ENCODE measurements around the gene DDX42. TPM values are rescaled to one million over a fixed set of nuclear protein-coding genes. Genes with fewer than 3 reads are reported as not detected.

Gene DDX42
- total and polyA plus RNA-seq, 9 of the 15 experiments (the other 6 are each of a cell fraction or from before 2014, with no cell fraction given), result 16.5 to 149 (median 87.6) TPM

GRCh38 chr17:63848834-63849689 lies 75.1 kb downstream of the DDX42 start (continued):
- TF ChIP-seq, protein P1, sequence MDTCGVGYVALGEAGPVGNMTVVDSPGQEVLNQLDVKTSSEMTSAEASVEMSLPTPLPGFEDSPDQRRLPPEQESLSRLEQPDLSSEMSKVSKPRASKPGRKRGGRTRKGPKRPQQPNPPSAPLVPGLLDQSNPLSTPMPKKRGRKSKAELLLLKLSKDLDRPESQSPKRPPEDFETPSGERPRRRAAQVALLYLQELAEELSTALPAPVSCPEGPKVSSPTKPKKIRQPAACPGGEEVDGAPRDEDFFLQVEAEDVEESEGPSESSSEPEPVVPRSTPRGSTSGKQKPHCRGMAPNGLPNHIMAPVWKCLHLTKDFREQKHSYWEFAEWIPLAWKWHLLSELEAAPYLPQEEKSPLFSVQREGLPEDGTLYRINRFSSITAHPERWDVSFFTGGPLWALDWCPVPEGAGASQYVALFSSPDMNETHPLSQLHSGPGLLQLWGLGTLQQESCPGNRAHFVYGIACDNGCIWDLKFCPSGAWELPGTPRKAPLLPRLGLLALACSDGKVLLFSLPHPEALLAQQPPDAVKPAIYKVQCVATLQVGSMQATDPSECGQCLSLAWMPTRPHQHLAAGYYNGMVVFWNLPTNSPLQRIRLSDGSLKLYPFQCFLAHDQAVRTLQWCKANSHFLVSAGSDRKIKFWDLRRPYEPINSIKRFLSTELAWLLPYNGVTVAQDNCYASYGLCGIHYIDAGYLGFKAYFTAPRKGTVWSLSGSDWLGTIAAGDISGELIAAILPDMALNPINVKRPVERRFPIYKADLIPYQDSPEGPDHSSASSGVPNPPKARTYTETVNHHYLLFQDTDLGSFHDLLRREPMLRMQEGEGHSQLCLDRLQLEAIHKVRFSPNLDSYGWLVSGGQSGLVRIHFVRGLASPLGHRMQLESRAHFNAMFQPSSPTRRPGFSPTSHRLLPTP (IDR thresholded peaks at IDR 0.05; ENCODE audit: borderline replicate concordance, extremely low read depth, insufficient read length), result no peak
- TF ChIP-seq ZNF174 (CRISPR knock-in tag; IDR thresholded peaks at IDR 0.05), result peak; percentile 76; the same call in 1 of the 2 replicates
- peak; percentile 92 for TF ChIP-seq ZNF766 (CRISPR knock-in tag; conservative IDR thresholded peaks at IDR 0.05)
- TF ChIP-seq, protein P2, sequence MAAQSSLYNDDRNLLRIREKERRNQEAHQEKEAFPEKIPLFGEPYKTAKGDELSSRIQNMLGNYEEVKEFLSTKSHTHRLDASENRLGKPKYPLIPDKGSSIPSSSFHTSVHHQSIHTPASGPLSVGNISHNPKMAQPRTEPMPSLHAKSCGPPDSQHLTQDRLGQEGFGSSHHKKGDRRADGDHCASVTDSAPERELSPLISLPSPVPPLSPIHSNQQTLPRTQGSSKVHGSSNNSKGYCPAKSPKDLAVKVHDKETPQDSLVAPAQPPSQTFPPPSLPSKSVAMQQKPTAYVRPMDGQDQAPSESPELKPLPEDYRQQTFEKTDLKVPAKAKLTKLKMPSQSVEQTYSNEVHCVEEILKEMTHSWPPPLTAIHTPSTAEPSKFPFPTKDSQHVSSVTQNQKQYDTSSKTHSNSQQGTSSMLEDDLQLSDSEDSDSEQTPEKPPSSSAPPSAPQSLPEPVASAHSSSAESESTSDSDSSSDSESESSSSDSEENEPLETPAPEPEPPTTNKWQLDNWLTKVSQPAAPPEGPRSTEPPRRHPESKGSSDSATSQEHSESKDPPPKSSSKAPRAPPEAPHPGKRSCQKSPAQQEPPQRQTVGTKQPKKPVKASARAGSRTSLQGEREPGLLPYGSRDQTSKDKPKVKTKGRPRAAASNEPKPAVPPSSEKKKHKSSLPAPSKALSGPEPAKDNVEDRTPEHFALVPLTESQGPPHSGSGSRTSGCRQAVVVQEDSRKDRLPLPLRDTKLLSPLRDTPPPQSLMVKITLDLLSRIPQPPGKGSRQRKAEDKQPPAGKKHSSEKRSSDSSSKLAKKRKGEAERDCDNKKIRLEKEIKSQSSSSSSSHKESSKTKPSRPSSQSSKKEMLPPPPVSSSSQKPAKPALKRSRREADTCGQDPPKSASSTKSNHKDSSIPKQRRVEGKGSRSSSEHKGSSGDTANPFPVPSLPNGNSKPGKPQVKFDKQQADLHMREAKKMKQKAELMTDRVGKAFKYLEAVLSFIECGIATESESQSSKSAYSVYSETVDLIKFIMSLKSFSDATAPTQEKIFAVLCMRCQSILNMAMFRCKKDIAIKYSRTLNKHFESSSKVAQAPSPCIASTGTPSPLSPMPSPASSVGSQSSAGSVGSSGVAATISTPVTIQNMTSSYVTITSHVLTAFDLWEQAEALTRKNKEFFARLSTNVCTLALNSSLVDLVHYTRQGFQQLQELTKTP (IDR thresholded peaks at IDR 0.05; ENCODE audit: low read depth in 1 of 2, partially characterized antibody in 2 of 2), result peak; percentile 50 to 82
- TF ChIP-seq KLF13 (tag; IDR thresholded peaks at IDR 0.05; ENCODE audit: borderline replicate concordance, low read depth), result peak; percentile 68; the same call in 1 of the 2 replicates
- TF ChIP-seq, protein P3, sequence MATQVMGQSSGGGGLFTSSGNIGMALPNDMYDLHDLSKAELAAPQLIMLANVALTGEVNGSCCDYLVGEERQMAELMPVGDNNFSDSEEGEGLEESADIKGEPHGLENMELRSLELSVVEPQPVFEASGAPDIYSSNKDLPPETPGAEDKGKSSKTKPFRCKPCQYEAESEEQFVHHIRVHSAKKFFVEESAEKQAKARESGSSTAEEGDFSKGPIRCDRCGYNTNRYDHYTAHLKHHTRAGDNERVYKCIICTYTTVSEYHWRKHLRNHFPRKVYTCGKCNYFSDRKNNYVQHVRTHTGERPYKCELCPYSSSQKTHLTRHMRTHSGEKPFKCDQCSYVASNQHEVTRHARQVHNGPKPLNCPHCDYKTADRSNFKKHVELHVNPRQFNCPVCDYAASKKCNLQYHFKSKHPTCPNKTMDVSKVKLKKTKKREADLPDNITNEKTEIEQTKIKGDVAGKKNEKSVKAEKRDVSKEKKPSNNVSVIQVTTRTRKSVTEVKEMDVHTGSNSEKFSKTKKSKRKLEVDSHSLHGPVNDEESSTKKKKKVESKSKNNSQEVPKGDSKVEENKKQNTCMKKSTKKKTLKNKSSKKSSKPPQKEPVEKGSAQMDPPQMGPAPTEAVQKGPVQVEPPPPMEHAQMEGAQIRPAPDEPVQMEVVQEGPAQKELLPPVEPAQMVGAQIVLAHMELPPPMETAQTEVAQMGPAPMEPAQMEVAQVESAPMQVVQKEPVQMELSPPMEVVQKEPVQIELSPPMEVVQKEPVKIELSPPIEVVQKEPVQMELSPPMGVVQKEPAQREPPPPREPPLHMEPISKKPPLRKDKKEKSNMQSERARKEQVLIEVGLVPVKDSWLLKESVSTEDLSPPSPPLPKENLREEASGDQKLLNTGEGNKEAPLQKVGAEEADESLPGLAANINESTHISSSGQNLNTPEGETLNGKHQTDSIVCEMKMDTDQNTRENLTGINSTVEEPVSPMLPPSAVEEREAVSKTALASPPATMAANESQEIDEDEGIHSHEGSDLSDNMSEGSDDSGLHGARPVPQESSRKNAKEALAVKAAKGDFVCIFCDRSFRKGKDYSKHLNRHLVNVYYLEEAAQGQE (IDR thresholded peaks at IDR 0.05; ENCODE audit: borderline replicate concordance), result peak; percentile 50; the same call in 1 of the 2 replicates
- TF ChIP-seq, protein P3 (CRISPR knock-in tag; IDR thresholded peaks at IDR 0.05; ENCODE audit: low read depth), result 0 out of 2 replicates have a peak, but pooled peaks have one; percentile 23
- no peak for TF ChIP-seq NR2F6 (CRISPR knock-in tag; IDR thresholded peaks at IDR 0.05)
- peak; percentile 31 for TF ChIP-seq HDAC3 (IDR thresholded peaks at IDR 0.05; ENCODE audit: borderline replicate concordance, partially characterized antibody)
- peak; percentile 95 for TF ChIP-seq EP400 (IDR thresholded peaks at IDR 0.05)
